ENCODE measurements around the gene CLDN22. TPM values are rescaled to one million over a fixed set of nuclear protein-coding genes. Genes with fewer than 3 reads are reported as not detected.

CLDN22 gene
- total RNA-seq, 1 experiment from 2014 or later: not detected

- no peak for DNase-seq (ENCODE audit: unreplicated experiment)
- H3K4me3 Mint-ChIP-seq (ENCODE audit: unreplicated experiment): no peak overlapping the region
- POLR2A ChIA-PET: interaction anchor here (0.7 to 0.9 kb wide), 2 partner anchors 17 to 209 kb away, joined by 3 to 4 read pairs; partner anchors contain the start of gene CLDN22
- no peak overlapping the region for H3K27ac Mint-ChIP-seq (ENCODE audit: low read depth, unreplicated experiment)
- no TSS peak for BruUV-seq (replicated peaks)
- H3K9me3 Mint-ChIP-seq (ENCODE audit: unreplicated experiment): no peaks in the 10 kb centered on the region
- H3K27me3 Mint-ChIP-seq (ENCODE audit: insufficient read depth, unreplicated experiment): no peaks in the 10 kb centered on the region
- CTCF ChIA-PET: interaction anchor here (0.6 to 1.1 kb wide), 5 partner anchors 14 to 267 kb away, joined by 3 to 4 read pairs (median 3); no protein-coding TSS in a partner anchor
- no peaks in the 10 kb centered on the region for H3K4me1 Mint-ChIP-seq (ENCODE audit: insufficient read depth, unreplicated experiment)
- TF ChIP-seq CTCF (IDR thresholded peaks at IDR 0.05; ENCODE audit: unreplicated experiment): no peak
- intact Hi-C loops (cut with micrococcal nuclease): no loop called here
- H3K36me3 Mint-ChIP-seq (ENCODE audit: insufficient read depth, unreplicated experiment): no peaks in the 10 kb centered on the region
These were observed 16.8 kb downstream of the CLDN22 start for GRCh38 chr4:183303301-183303700.

GRCh38 chr4:183300655-183301054 is 19.4 kb downstream of the CLDN22 start:
- H3K27me3 Mint-ChIP-seq (ENCODE audit: insufficient read depth, unreplicated experiment): no peaks in the 10 kb centered on the region
- POLR2A ChIA-PET: interaction anchor here (0.7 kb wide), 1 partner anchor 379 kb away, joined by 5 read pairs; no protein-coding TSS in a partner anchor
- H3K4me1 Mint-ChIP-seq (ENCODE audit: insufficient read depth, unreplicated experiment): no peaks in the 10 kb centered on the region
- TF ChIP-seq CTCF (IDR thresholded peaks at IDR 0.05; ENCODE audit: unreplicated experiment): no peak
- H3K36me3 Mint-ChIP-seq (ENCODE audit: insufficient read depth, unreplicated experiment): peaks cover 10% of the 10 kb centered on the region
- DNase-seq (ENCODE audit: unreplicated experiment): no peak
- BruUV-seq (replicated peaks): no TSS peak
- H3K27ac Mint-ChIP-seq (ENCODE audit: low read depth, unreplicated experiment): no peak overlapping the region
- no peak overlapping the region for H3K4me3 Mint-ChIP-seq (ENCODE audit: unreplicated experiment)
- intact Hi-C loops (cut with micrococcal nuclease): no loop called here
- no peaks in the 10 kb centered on the region for H3K9me3 Mint-ChIP-seq (ENCODE audit: unreplicated experiment)
- CTCF ChIA-PET: interaction anchor here (0.6 kb wide), 1 partner anchor 21 kb away, joined by 4 read pairs; no protein-coding TSS in a partner anchor

- H3K27me3 Mint-ChIP-seq (ENCODE audit: insufficient read depth, unreplicated experiment): no peaks in the 10 kb centered on the region
- ChIA-PET CTCF (interaction anchor here (0.6 kb wide), 1 partner anchor 21 kb away, joined by 4 read pairs; no protein-coding TSS in a partner anchor), POLR2A (interaction anchor here (0.7 kb wide), 1 partner anchor 379 kb away, joined by 5 read pairs; no protein-coding TSS in a partner anchor)
- H3K4me3 Mint-ChIP-seq (ENCODE audit: unreplicated experiment): no peak overlapping the region
- no TSS peak for BruUV-seq (replicated peaks)
- TF ChIP-seq CTCF (IDR thresholded peaks at IDR 0.05; ENCODE audit: unreplicated experiment): no peak
- intact Hi-C loops (cut with micrococcal nuclease): no loop called here
- DNase-seq (ENCODE audit: unreplicated experiment): no peak
- H3K9me3 Mint-ChIP-seq (ENCODE audit: unreplicated experiment): no peaks in the 10 kb centered on the region
- peaks cover 16% of the 10 kb centered on the region for H3K36me3 Mint-ChIP-seq (ENCODE audit: insufficient read depth, unreplicated experiment)
- no peaks in the 10 kb centered on the region for H3K4me1 Mint-ChIP-seq (ENCODE audit: insufficient read depth, unreplicated experiment)
- no peak overlapping the region for H3K27ac Mint-ChIP-seq (ENCODE audit: low read depth, unreplicated experiment)
These were observed 20.0 kb downstream of the CLDN22 start for GRCh38 chr4:183300070-183300469.

- TF ChIP-seq CTCF (IDR thresholded peaks at IDR 0.05; ENCODE audit: unreplicated experiment): no peak
- H3K36me3 Mint-ChIP-seq (ENCODE audit: insufficient read depth, unreplicated experiment): peaks cover 22% of the 10 kb centered on the region
- POLR2A ChIA-PET: no interaction called here
- intact Hi-C loops (cut with micrococcal nuclease): loop anchor here (10.0 kb wide), 1 partner anchor 105 kb away; no protein-coding TSS in a partner anchor
- no TSS peak for BruUV-seq (replicated peaks)
- no peak overlapping the region for H3K4me3 Mint-ChIP-seq (ENCODE audit: unreplicated experiment)
- no peaks in the 10 kb centered on the region for H3K9me3 Mint-ChIP-seq (ENCODE audit: unreplicated experiment)
- no peaks in the 10 kb centered on the region for H3K4me1 Mint-ChIP-seq (ENCODE audit: insufficient read depth, unreplicated experiment)
- no peak for DNase-seq (ENCODE audit: unreplicated experiment)
- no peak overlapping the region for H3K27ac Mint-ChIP-seq (ENCODE audit: low read depth, unreplicated experiment)
- H3K27me3 Mint-ChIP-seq (ENCODE audit: insufficient read depth, unreplicated experiment): no peaks in the 10 kb centered on the region
- CTCF ChIA-PET: interaction anchor here (1.3 kb wide), 1 partner anchor 37 kb away, joined by 3 read pairs; no protein-coding TSS in a partner anchor
These were observed 20.6 kb downstream of the CLDN22 start for GRCh38 chr4:183299464-183299863.
